Right atrium auricular region (tissue), 2 donors: ENCODE measurements around the gene TRPM1. TPM values are rescaled to one million over a fixed set of nuclear protein-coding genes. Genes with fewer than 3 reads are reported as not detected.
A peak's percentile ranks its signal among the peaks of the same experiment; 100 is the strongest.

Experiments used
- DNase-seq: peaks from one replicate; pipeline ENCODE4 v3.0.0-alpha.2; 2019; ENCODE audit warnings: low spot score
- H3K27ac ChIP-seq, 2 donors: fragments of 200-600 bp; sonication (generic); 1 replicate in 1 of 2; 2 replicates in 1 of 2; pipeline ENCODE4 v1.5.1; 2016 to 2019
- H3K27me3 ChIP-seq, 2 donors: fragments of 200-600 bp; sonication (generic); one replicate each; pipeline versions ENCODE4 v1.5.1 to v1.6.0; 2017 to 2019
- H3K36me3 ChIP-seq: fragments of 200-600 bp; sonication (generic); one replicate; pipeline ENCODE4 v1.5.1; 2016
- H3K4me1 ChIP-seq, 2 donors: fragments of 200-600 bp; sonication (generic); one replicate each; pipeline versions ENCODE4 v1.5.1 to v1.6.0; 2017 to 2019
- H3K4me3 ChIP-seq, 2 donors: fragments of 200-600 bp; sonication (generic); 1 replicate in 1 of 2; 2 replicates in 1 of 2; pipeline ENCODE4 v1.5.1; 2017 to 2019; ENCODE audit warnings: mild to moderate bottlenecking in 1 of 2, moderate library complexity in 1 of 2
- H3K9me3 ChIP-seq, 2 donors: fragments of 200-600 bp; sonication (generic); one replicate each; pipeline ENCODE4 v1.5.1; 2019
- CTCF ChIP-seq, 2 donors: fragments of 200-600 bp; sonication (generic); IDR thresholded peaks; one replicate each; pipeline ENCODE4 v1.5.1; 2019; ENCODE audit warnings: antibody characterized with exemption in 2 of 2
- total RNA-seq, 2 donors: library from RNA; depleted of rRNA; stranded (reverse); fragments of >200 nt; gene quantifications; one replicate each; pipeline ENCODE4 v1.1.0, GENCODE V29; 2016

TRPM1 gene
- total RNA-seq, 2 donors from 2014 or later, result not detected

- Histone ChIP-seq H3K4me1 (no peaks in the 10 kb centered on the region), H3K9me3 (no peaks in the 10 kb centered on the region), H3K27me3 (no peaks in the 10 kb centered on the region), H3K36me3 (no peaks in the 10 kb centered on the region), H3K4me3 (no peak overlapping the region), H3K27ac (no peak overlapping the region)
- no peak for DNase-seq
- no peak for TF ChIP-seq CTCF (IDR thresholded peaks at IDR 0.05)
Measured at GRCh38 chr15:31065824-31066223, 35.7 kb downstream of the TRPM1 start.

- no peaks in the 10 kb centered on the region for H3K27me3 ChIP-seq
- H3K4me3 ChIP-seq, result no peak overlapping the region
- H3K36me3 ChIP-seq, result no peaks in the 10 kb centered on the region
- no peak for DNase-seq
- no peak for TF ChIP-seq CTCF (IDR thresholded peaks at IDR 0.05)
- no peaks in the 10 kb centered on the region for H3K9me3 ChIP-seq
- no peaks in the 10 kb centered on the region for H3K4me1 ChIP-seq
- H3K27ac ChIP-seq, result no peak overlapping the region
Measured at GRCh38 chr15:31062911-31063310, 38.6 kb downstream of the TRPM1 start.

- Histone ChIP-seq H3K36me3 (no peaks in the 10 kb centered on the region), H3K27me3 (no peaks in the 10 kb centered on the region), H3K4me3 (no peak overlapping the region), H3K4me1 (no peaks in the 10 kb centered on the region), H3K9me3 (no peaks in the 10 kb centered on the region), H3K27ac (peak overlapping the region in 1 of 2 donors; percentile 16)
- no peak for TF ChIP-seq CTCF (IDR thresholded peaks at IDR 0.05)
- DNase-seq, result no peak
Measured at GRCh38 chr15:31062310-31062847, 39.1 kb downstream of the TRPM1 start.

GRCh38 chr15:31060429-31061140 lies 40.9 kb downstream of the TRPM1 start:
- TF ChIP-seq CTCF (IDR thresholded peaks at IDR 0.05), result no peak
- Histone ChIP-seq H3K27me3 (no peaks in the 10 kb centered on the region), H3K9me3 (no peaks in the 10 kb centered on the region), H3K36me3 (no peaks in the 10 kb centered on the region), H3K27ac (no peak overlapping the region), H3K4me3 (no peak overlapping the region), H3K4me1 (no peaks in the 10 kb centered on the region)
- DNase-seq, result no peak

GRCh38 chr15:31058236-31058962 lies 43.1 kb downstream of the TRPM1 start:
- DNase-seq, result no peak
- TF ChIP-seq CTCF (IDR thresholded peaks at IDR 0.05), result no peak
- no peaks in the 10 kb centered on the region for H3K36me3 ChIP-seq
- H3K4me3 ChIP-seq, result no peak overlapping the region
- no peaks in the 10 kb centered on the region for H3K9me3 ChIP-seq
- H3K4me1 ChIP-seq, result no peaks in the 10 kb centered on the region
- no peaks in the 10 kb centered on the region for H3K27me3 ChIP-seq
- no peak overlapping the region for H3K27ac ChIP-seq
